OCI-LY3 (cell line): ENCODE results near the gene KCNMA1.

ENCODE experiments used
- CTCF ChIP-seq: fragments of 200-600, 300-600 bp; sonication (generic); IDR thresholded peaks from 2 replicates; pipeline ENCODE4 v1.5.1; 2014; ENCODE audit warnings: antibody characterized with exemption, low read length, low read depth
- EZH2phosphoT487 ChIP-seq: fragments of 200-600 bp; shearing (Covaris generic); IDR thresholded peaks from 2 replicates; pipeline ENCODE4 v1.6.1; 2018; ENCODE audit warnings: antibody characterized with exemption, mixed run types, low read depth

- TF ChIP-seq CTCF: no peak
- TF ChIP-seq EZH2phosphoT487: no peak
Observed at GRCh38 chr10:77267703-77268675, 369.6 kb downstream of the KCNMA1 start.
